OCI-LY1 (cell line): ENCODE results near the gene RNF146.

Experiments
- H2AFZ ChIP-seq: fragments of 200-600 bp; sonication (generic), shearing (Covaris generic); 2 replicates; pipeline ENCODE4 v1.6.0; 2014; ENCODE audit warnings: antibody characterized with exemption, mild to moderate bottlenecking, low read length
- H3F3A ChIP-seq: fragments of 200-600 bp; sonication (generic), shearing (Covaris generic); 2 replicates; pipeline ENCODE4 v1.6.0; 2014; ENCODE audit warnings: mild to moderate bottlenecking, antibody characterized with exemption, low read length, moderate library complexity; ENCODE audit not compliant: insufficient read depth
- H3K27ac ChIP-seq: fragments of 200-600 bp; sonication (generic); 2 replicates; pipeline ENCODE4 v1.5.1; 2014; ENCODE audit warnings: low read length, mixed run types, mild to moderate bottlenecking, low read depth; ENCODE audit not compliant: poor library complexity, severe bottlenecking
- H3K27me3 ChIP-seq: fragments of 200-600 bp; sonication (generic); 2 replicates; pipeline ENCODE4 v1.6.0; 2014; ENCODE audit warnings: antibody characterized with exemption, mild to moderate bottlenecking, low read length, moderate library complexity; ENCODE audit not compliant: insufficient read depth
- H3K36me3 ChIP-seq: fragments of 200-600 bp; sonication (generic); 2 replicates; pipeline ENCODE4 v1.6.1; 2014; ENCODE audit warnings: mild to moderate bottlenecking, antibody characterized with exemption, low read length, moderate library complexity, mixed read lengths; ENCODE audit not compliant: insufficient read depth
- H3K4me1 ChIP-seq: fragments of 200-600 bp; sonication (generic); 2 replicates; pipeline ENCODE4 v1.5.1; 2014; ENCODE audit warnings: mild to moderate bottlenecking, low read length, moderate library complexity; ENCODE audit not compliant: insufficient read depth, severe bottlenecking
- H3K4me2 ChIP-seq: fragments of 200-600 bp; sonication (generic), shearing (Covaris generic); 2 replicates; pipeline ENCODE4 v1.6.1; 2014; ENCODE audit warnings: low read length
- H3K4me3 ChIP-seq: fragments of 200-600 bp; sonication (generic); 2 replicates; pipeline ENCODE4 v1.5.1; 2014; ENCODE audit warnings: low read length, low read depth, mild to moderate bottlenecking, mixed read lengths; ENCODE audit not compliant: poor library complexity, severe bottlenecking
- H3K79me2 ChIP-seq: fragments of 200-600 bp; shearing (Covaris generic); 2 replicates; pipeline ENCODE4 v1.6.1; 2016; ENCODE audit warnings: mixed run types, low read length, mixed read lengths; ENCODE audit not compliant: insufficient read depth
- H3K9ac ChIP-seq: fragments of 200-600 bp; sonication (generic), shearing (Covaris generic); 2 replicates; pipeline ENCODE4 v1.6.1; 2014; ENCODE audit warnings: mild to moderate bottlenecking, low read length, mixed read lengths
- H3K9me2 ChIP-seq: fragments of 200-600 bp; sonication (generic), shearing (Covaris generic); 2 replicates; pipeline ENCODE4 v1.6.1; 2014; ENCODE audit warnings: low read depth, mild to moderate bottlenecking, low read length, mixed read lengths
- H3K9me3 ChIP-seq: fragments of 200-600 bp; shearing (Covaris generic); 2 replicates; pipeline ENCODE4 v1.6.1; 2014; ENCODE audit warnings: low read length, mixed read lengths
- H4K20me1 ChIP-seq: fragments of 200-600 bp; sonication (generic), shearing (Covaris generic); 2 replicates; pipeline ENCODE4 v1.6.0; 2016; ENCODE audit warnings: mild to moderate bottlenecking, low read length; ENCODE audit not compliant: insufficient read depth
- EZH2 ChIP-seq: fragments of 200-600 bp; sonication (generic), shearing (Covaris generic); IDR thresholded peaks from 2 replicates; pipeline ENCODE4 v1.8.0; 2017; ENCODE audit warnings: borderline replicate concordance, mixed run types, mild to moderate bottlenecking, antibody characterized with exemption, low read length, moderate library complexity, mixed read lengths
- TF ChIP-seq, protein P1 (sequence below): fragments of 200-600 bp; sonication (generic), shearing (Covaris generic); IDR thresholded peaks from 2 replicates; pipeline ENCODE4 v1.5.1; 2017; ENCODE audit warnings: mild to moderate bottlenecking, antibody characterized with exemption, low read length, moderate library complexity, mixed read lengths

Gene RNF146

DNA sequence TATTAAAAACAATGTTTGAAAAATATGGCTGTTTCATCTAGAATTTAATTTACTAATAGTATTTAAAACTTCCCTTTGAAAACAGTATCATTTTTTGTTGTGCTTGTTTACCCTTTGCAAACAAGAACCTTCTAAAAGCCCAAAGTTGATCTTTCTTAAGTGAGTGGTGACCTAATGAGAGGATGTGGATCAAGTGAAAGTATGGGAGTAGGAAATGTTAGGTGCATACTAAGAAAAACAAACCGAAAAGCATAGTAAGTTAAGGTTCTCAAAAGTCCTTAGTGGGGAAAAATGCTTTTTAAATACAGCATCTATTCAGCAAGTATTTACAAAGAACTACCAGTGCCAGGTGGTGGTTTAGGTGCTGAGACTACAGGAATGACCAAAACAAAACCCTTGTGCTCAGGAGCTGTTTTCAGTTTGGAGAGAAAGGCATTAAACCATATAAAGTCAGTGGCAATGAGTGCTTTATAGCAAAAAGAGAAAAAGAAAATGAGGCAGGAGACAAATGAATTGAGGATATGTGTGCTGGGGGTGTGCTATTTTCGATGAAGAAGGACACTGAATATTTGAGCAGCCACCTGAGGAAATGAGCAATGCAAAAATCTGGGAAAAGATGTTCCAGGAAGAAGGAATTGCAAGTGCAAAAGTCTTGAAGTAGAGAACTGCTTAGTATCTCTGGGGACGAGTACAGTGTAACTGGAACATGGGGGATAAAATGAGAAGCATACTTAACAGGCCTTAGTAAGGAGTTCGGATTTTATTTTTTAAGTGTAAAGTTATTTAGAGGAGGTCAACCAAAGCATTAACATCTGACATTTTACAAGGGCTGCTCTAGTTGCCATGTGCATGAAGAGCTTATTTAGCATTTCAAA lies 24.0 kb downstream of the RNF146 start:
- H3K27me3 ChIP-seq: no peaks in the 10 kb centered on the region
- H3K27ac ChIP-seq: no peak overlapping the region
- H3K9me2 ChIP-seq: no peaks in the 10 kb centered on the region
- no peaks in the 10 kb centered on the region for H3K9me3 ChIP-seq
- no peak overlapping the region for H3K9ac ChIP-seq
- H3K4me2 ChIP-seq: no peak overlapping the region
- no peaks in the 10 kb centered on the region for H4K20me1 ChIP-seq
- H3K4me3 ChIP-seq: no peak overlapping the region
- H3K36me3 ChIP-seq: peaks cover 53% of the 10 kb centered on the region
- no peaks in the 10 kb centered on the region for H3K79me2 ChIP-seq
- H3F3A ChIP-seq: no peaks in the 10 kb centered on the region
- TF ChIP-seq, protein P1, sequence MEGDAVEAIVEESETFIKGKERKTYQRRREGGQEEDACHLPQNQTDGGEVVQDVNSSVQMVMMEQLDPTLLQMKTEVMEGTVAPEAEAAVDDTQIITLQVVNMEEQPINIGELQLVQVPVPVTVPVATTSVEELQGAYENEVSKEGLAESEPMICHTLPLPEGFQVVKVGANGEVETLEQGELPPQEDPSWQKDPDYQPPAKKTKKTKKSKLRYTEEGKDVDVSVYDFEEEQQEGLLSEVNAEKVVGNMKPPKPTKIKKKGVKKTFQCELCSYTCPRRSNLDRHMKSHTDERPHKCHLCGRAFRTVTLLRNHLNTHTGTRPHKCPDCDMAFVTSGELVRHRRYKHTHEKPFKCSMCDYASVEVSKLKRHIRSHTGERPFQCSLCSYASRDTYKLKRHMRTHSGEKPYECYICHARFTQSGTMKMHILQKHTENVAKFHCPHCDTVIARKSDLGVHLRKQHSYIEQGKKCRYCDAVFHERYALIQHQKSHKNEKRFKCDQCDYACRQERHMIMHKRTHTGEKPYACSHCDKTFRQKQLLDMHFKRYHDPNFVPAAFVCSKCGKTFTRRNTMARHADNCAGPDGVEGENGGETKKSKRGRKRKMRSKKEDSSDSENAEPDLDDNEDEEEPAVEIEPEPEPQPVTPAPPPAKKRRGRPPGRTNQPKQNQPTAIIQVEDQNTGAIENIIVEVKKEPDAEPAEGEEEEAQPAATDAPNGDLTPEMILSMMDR: no peak
- no peak for TF ChIP-seq EZH2
- H3K4me1 ChIP-seq: peaks cover 3% of the 10 kb centered on the region
- no peak overlapping the region for H2AFZ ChIP-seq

DNA sequence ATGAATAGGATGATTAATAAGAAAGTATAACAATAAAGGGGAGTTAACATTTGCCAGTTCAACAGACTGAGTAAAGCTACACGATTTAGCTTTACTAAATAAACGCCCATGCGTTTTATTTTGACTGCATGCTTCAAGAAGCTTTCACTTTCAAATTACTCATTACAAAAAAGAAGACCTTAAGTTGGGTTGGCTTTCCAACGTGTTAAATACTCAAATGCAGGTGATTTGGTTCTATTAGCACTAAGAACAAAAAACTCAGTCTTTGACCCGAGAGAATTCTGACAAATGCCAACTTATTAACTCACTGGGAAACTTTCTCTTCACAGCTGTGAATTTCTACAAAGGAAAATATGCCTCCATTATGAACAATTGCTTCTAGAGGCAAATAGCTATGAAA lies 24.8 kb downstream of the RNF146 start:
- no peak overlapping the region for H3K9ac ChIP-seq
- no peak overlapping the region for H3K4me3 ChIP-seq
- H3K79me2 ChIP-seq: no peaks in the 10 kb centered on the region
- TF ChIP-seq, protein P1: no peak
- no peak for TF ChIP-seq EZH2
- no peaks in the 10 kb centered on the region for H3F3A ChIP-seq
- H3K4me1 ChIP-seq: peaks cover 3% of the 10 kb centered on the region
- H3K27ac ChIP-seq: no peak overlapping the region
- H3K4me2 ChIP-seq: no peak overlapping the region
- no peaks in the 10 kb centered on the region for H3K9me2 ChIP-seq
- no peaks in the 10 kb centered on the region for H3K27me3 ChIP-seq
- H3K9me3 ChIP-seq: no peaks in the 10 kb centered on the region
- H2AFZ ChIP-seq: no peak overlapping the region
- H4K20me1 ChIP-seq: no peaks in the 10 kb centered on the region
- peaks cover 53% of the 10 kb centered on the region for H3K36me3 ChIP-seq

DNA sequence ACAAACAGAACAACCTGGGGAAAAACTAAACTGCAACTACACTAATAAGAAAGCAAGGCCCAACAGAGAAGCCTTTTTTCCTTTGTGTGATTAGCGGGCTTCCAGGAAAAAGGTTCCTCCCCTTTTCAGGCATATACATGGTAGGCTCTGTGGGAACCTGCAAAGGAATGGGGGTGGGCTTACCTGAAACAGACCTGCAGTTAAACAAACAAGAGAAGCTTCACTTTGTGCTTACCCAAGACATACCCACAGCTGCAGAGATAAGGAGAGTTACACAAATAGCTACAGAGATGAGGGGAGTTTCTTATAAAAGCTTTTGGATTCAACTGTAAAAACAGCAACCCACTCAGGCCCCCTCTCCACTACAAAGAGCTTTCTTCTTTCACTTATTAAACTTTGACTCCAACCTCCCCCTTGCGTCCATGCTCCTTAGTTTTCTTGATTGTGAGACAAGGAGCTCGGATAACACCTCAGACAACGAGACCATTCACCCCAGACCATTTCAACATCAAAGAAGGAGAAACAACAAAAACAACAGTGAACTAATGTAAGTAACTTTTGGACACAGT lies 30.9 kb downstream of the RNF146 start:
- TF ChIP-seq, protein P1: no peak
- TF ChIP-seq EZH2: no peak
- Histone ChIP-seq H2AFZ (no peak overlapping the region), H3K27me3 (no peaks in the 10 kb centered on the region), H3K79me2 (no peaks in the 10 kb centered on the region), H3K27ac (no peak overlapping the region), H3K4me3 (no peak overlapping the region), H3K9me2 (no peaks in the 10 kb centered on the region), H3K4me2 (no peak overlapping the region), H3F3A (no peaks in the 10 kb centered on the region), H3K9ac (no peak overlapping the region), H3K9me3 (peaks cover 2% of the 10 kb centered on the region; the same call in 1 of the 2 replicates), H4K20me1 (no peaks in the 10 kb centered on the region), H3K36me3 (peaks cover 41% of the 10 kb centered on the region), H3K4me1 (no peaks in the 10 kb centered on the region)
